Measurements from ENCODE around the gene AGMAT.

DNA sequence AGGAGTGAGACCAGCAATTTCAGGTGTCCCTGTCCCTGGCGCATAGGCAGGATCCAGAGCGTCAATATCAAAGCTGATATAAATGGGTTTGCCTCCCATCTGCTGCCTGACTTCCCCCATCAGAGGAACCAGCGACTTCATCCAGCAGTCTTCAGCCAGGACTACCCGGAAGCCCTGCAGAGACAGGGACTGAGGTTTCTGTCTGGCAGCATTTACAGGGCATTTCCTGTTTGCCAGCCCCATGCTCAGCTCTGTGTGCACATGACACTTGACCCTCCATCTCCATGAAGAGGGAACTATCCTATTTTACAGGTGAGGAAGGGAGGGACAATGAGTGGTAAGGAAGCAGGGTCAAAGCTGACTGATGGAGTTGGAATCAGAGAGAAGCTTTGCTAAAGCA is 7.2 kb downstream of the AGMAT start:
- TF ChIP-seq, protein P1, sequence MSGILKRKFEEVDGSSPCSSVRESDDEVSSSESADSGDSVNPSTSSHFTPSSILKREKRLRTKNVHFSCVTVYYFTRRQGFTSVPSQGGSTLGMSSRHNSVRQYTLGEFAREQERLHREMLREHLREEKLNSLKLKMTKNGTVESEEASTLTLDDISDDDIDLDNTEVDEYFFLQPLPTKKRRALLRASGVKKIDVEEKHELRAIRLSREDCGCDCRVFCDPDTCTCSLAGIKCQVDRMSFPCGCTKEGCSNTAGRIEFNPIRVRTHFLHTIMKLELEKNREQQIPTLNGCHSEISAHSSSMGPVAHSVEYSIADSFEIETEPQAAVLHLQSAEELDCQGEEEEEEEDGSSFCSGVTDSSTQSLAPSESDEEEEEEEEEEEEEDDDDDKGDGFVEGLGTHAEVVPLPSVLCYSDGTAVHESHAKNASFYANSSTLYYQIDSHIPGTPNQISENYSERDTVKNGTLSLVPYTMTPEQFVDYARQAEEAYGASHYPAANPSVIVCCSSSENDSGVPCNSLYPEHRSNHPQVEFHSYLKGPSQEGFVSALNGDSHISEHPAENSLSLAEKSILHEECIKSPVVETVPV (CRISPR knock-in tag; IDR thresholded peaks at IDR 0.05), result no peak
- TF ChIP-seq BACH2 (CRISPR knock-in tag; IDR thresholded peaks at IDR 0.05; ENCODE audit: borderline replicate concordance) (no peak), ARNTL (CRISPR knock-in tag; IDR thresholded peaks at IDR 0.05; ENCODE audit: borderline replicate concordance, low read depth) (no peak)
- TF ChIP-seq, protein P2, sequence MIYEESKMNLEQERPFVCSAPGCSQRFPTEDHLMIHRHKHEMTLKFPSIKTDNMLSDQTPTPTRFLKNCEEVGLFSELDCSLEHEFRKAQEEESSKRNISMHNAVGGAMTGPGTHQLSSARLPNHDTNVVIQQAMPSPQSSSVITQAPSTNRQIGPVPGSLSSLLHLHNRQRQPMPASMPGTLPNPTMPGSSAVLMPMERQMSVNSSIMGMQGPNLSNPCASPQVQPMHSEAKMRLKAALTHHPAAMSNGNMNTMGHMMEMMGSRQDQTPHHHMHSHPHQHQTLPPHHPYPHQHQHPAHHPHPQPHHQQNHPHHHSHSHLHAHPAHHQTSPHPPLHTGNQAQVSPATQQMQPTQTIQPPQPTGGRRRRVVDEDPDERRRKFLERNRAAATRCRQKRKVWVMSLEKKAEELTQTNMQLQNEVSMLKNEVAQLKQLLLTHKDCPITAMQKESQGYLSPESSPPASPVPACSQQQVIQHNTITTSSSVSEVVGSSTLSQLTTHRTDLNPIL (CRISPR knock-in tag; IDR thresholded peaks at IDR 0.05; ENCODE audit: low read depth), result no peak

All from SK-N-SH treated with all-trans-retinoic acid at 6 μM for 48 hours (cell line).